Muscle layer of colon (tissue), 2 donors: ENCODE results near the gene SLC6A8.

Experiments used
- H3K27ac ChIP-seq: one replicate; pipeline ENCODE4 v1.7.0; 2013; ENCODE audit warnings: low read depth, mild to moderate bottlenecking, low read length, moderate library complexity
- H3K27me3 ChIP-seq, 2 donors: one replicate each; pipeline ENCODE4 v1.7.0; 2013; ENCODE audit warnings: low read length in 2 of 2, mild to moderate bottlenecking in 2 of 2; ENCODE audit not compliant: insufficient read depth in 2 of 2, control insufficient read depth in 1 of 2
- H3K36me3 ChIP-seq: one replicate; pipeline ENCODE4 v1.7.0; 2013; ENCODE audit warnings: mild to moderate bottlenecking, low read length; ENCODE audit not compliant: insufficient read depth
- H3K4me1 ChIP-seq: one replicate; pipeline ENCODE4 v1.7.0; 2013; ENCODE audit warnings: mild to moderate bottlenecking, low read length; ENCODE audit not compliant: insufficient read depth
- H3K4me3 ChIP-seq, 2 donors: one replicate each; pipeline ENCODE4 v1.7.0; 2013; ENCODE audit warnings: low read length in 2 of 2, low read depth in 1 of 2, mild to moderate bottlenecking in 1 of 2, moderate library complexity in 1 of 2
- H3K9ac ChIP-seq: one replicate; pipeline ENCODE4 v1.7.0; 2013; ENCODE audit warnings: low read length
- H3K9me3 ChIP-seq: one replicate; pipeline ENCODE4 v1.7.0; 2013; ENCODE audit warnings: mild to moderate bottlenecking, low read length
- donor health status: abdominal sarcoma.
- donor health status: Adenocarcinoma of cecum.

Gene SLC6A8

DNA sequence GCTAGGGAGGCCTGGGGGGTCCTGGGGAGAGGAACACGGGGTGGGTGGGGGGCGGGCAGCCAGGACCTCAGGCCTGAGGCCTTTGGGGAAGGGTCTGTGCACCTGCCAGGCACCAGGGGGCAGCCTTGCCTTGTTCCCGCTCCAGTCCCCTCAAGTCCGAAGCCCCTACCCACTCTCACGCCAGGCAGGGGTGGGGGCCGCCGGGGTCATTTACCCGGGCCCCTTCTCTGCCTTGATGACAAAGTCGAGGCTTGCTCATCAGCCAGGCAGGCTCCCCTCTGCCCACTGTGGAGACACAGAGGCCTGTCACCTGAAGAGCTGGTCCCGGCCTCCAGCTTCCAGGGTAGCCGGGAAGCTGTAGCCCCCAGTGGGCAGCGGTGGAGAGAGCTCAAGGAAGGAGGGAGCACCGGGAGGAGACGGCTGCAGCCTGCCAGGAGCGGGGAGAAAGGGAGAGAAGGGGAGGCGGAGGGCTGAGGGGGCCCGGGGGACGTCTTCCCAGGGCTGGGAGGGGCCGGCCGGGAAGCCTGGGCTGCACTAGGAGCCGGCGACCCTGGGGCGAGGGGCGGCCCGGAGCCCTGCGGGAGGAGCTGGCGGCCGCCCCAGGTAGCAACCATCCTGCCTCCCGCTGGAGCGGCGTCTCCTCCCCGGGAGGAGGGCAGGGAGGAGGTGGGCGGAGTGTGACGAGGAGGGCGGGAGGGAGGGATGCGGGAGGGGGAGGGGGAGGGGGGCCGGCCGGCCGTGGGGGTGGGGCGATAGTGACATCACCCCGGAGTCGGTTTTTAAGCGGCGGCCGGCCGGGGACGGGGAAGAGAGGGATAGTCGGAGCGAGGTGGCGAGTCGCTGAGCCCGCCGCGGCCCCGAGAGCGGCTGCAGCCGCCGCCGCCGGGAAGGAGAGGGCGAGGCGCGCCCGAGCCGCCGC lies at the start of gene SLC6A8:
TSS of gene SLC6A8 (plus strand) at position 806 of the 919 bp plus-strand sequence. CDS start 649 bp downstream, outside the sequence.
- H3K4me3 ChIP-seq, result no peak within 1 kb of the TSS
- H3K9ac ChIP-seq, result no peak within 1 kb of the TSS
- peaks cover 10% of the 10 kb centered on the region for H3K4me1 ChIP-seq
- peaks cover 0 to 18% of the 10 kb centered on the region in 2 donors for H3K27me3 ChIP-seq
- H3K27ac ChIP-seq, result no peak within 1 kb of the TSS
- no peaks in the 10 kb centered on the region for H3K9me3 ChIP-seq
- H3K36me3 ChIP-seq, result no peaks in the 10 kb centered on the region

DNA sequence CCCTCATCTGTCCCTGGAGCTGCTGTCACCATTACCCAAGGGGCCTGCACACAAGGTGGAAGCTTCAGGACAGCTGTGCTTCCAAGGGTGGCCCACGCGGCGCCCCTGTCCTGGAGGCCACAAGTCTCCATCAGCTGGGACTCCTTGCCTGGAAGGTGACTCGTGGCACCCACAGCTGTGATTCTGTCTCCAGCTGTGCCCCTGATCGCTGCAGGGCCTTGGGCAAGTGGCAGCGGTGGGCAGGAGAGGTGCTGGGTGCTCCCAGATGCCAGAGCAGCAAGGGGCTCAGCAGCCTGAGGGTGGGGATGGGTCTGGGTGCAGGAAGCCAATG lies 49.7 kb upstream of the SLC6A8 start:
- H3K9me3 ChIP-seq, result no peaks in the 10 kb centered on the region
- H3K4me1 ChIP-seq, result no peaks in the 10 kb centered on the region
- H3K27ac ChIP-seq, result no peak overlapping the region
- H3K4me3 ChIP-seq, result no peak overlapping the region
- no peaks in the 10 kb centered on the region for H3K36me3 ChIP-seq
- no peak overlapping the region for H3K9ac ChIP-seq
- H3K27me3 ChIP-seq, result peaks cover 6 to 36% of the 10 kb centered on the region in 2 donors

DNA sequence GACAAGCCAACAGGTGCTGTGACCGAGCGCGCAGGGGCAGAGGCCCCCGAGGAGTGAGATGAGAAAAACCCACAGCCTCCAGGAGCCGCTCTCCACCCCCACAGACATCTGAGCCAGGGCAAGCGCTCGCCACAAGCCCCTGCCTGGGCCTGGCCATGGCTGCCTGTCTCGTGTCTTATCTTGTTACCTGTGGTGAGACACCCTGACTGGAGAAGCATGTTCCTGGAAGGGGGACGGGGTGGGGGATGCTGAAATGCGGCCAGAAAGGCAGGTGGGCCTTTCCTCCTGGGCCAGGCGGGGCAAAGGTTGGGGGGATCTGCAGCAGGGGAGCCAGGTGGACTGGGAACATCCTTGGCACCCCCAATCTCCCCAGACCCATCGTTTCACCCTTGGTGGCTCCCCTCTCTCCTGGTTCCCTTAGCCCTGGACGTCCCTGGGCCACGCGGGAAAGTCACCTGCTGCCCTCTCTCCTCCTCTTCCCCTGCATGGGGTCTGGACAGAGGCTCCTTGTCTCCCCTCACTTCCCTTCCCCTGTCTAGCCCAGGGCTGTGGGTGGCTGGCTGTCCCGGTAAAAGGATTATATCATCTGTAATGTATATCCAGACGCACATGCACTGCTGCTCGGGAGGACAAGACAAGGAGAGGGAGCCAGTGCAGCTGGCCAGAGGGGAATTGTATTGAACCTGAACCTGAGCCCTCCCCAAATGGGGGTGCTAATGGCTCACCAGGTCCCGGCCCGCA lies 49.1 kb upstream of the SLC6A8 start:
- Histone ChIP-seq H3K4me1 (no peaks in the 10 kb centered on the region), H3K36me3 (no peaks in the 10 kb centered on the region)

DNA sequence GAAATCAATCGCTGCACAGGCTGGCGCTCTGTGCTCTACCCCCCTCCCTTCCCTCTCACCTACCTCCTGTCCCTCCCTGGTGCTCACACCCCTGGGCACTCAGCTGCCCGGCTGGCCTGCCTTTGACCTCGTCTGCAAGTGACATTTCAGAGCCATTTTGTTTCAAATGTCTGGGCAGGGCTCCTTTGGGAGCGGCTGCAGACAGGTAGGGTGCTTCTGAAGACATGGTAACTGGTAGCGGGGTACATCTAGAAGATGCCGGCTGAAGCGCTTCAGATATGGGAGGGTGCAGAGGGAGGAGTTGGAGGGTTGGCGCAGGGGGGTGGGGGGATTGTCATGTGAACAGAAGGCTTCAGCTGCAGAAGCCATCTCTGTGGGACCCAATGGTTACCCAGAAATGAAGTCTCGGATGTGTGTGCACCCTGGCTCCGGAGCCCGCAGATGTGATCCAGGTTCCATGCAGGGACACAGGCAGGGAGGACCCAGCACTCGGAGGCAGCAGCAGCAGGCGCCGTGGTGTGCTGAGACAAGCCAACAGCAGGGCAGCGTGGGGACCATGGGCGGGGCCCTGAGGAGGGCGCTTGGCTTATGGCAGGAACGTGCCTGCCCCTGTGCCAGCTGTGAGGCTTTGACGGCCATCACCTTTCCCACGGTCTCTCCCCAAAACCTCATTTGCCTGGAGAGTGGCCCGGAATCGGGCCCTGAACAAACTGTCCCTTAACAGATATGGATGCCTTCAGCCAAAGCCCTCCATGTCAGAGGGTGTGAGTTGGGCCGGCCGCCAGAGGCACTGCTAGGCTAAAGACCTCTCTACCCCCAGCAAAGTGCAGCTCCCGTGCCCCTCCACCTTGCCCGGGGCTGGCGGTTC lies 48.3 kb upstream of the SLC6A8 start:
- Histone ChIP-seq H3K36me3 (no peaks in the 10 kb centered on the region), H3K9ac (no peak overlapping the region), H3K4me1 (no peaks in the 10 kb centered on the region), H3K4me3 (no peak overlapping the region), H3K27me3 (peaks cover 9 to 47% of the 10 kb centered on the region in 2 donors), H3K9me3 (no peaks in the 10 kb centered on the region), H3K27ac (no peak overlapping the region)

More for the DNA sequence above, 49.1 kb upstream of the SLC6A8 start:
- Histone ChIP-seq H3K27ac (no peak overlapping the region), H3K9me3 (no peaks in the 10 kb centered on the region), H3K9ac (no peak overlapping the region), H3K4me3 (no peak overlapping the region), H3K27me3 (peaks cover 8 to 42% of the 10 kb centered on the region in 2 donors)

DNA sequence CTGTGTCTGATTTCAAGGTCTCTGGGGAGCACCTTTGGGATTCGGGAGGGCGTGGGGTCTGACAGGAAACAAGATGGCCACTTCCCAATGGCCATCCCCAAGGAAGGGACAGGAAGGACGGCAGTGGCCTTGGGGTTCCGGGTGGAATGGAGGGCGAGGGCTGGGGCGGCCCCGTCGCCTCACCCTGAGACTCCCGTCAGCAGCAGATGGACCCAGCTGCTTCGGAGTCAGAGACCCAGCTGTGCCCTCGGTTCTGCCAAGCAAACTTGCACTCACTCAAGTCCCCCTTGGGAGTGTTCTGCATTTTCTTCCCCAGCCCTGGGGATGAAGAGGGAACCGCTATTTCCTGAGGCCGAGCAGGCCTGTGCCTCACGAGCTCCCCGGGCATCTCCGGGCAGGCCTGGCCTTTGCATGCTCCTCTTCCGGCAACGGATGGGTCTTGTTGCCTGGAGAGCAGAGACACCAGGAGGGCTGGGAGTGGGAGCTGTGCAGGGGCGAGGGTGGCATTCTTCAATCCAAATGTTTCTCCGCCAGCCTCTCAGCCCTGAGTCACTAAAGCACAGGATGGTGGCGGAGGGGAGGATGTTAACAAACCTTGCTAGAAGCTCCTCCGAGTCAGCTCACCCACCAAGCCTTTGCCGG lies 47.6 kb upstream of the SLC6A8 start:
- no peaks in the 10 kb centered on the region for H3K36me3 ChIP-seq
- H3K4me1 ChIP-seq, result no peaks in the 10 kb centered on the region
- H3K9ac ChIP-seq, result no peak overlapping the region
- H3K27ac ChIP-seq, result no peak overlapping the region
- H3K27me3 ChIP-seq, result peaks cover 16 to 54% of the 10 kb centered on the region in 2 donors
- H3K4me3 ChIP-seq, result no peak overlapping the region
- H3K9me3 ChIP-seq, result no peaks in the 10 kb centered on the region

- peaks cover 21 to 62% of the 10 kb centered on the region in 2 donors for H3K27me3 ChIP-seq
- H3K27ac ChIP-seq, result no peak overlapping the region
- H3K36me3 ChIP-seq, result no peaks in the 10 kb centered on the region
- H3K9me3 ChIP-seq, result no peaks in the 10 kb centered on the region
- no peak overlapping the region for H3K4me3 ChIP-seq
- H3K4me1 ChIP-seq, result no peaks in the 10 kb centered on the region
- no peak overlapping the region for H3K9ac ChIP-seq
Observed at GRCh38 chrX:153640736-153641575, 46.8 kb upstream of the SLC6A8 start.

DNA sequence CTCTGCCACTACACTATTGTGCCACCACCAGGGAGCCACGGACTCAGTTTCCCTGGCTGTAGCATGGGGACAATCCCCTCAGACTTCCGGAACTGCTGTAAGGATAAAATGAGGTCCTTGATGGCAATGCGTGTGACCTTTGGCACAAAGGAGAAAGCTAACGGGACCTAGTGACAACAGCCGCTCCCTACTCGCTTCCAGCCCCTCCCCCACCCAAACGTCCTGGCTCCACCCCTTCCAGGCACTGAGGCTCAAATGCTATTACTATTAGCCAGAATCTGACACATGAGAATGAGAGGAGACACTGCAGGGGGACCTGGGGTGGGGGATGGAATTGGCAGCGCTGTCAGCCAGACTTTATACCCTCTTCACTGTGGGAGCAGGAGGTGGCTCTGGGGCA lies 46.1 kb upstream of the SLC6A8 start:
- Histone ChIP-seq H3K9me3 (no peaks in the 10 kb centered on the region), H3K9ac (no peak overlapping the region), H3K4me1 (no peaks in the 10 kb centered on the region), H3K27me3 (peaks cover 28 to 66% of the 10 kb centered on the region in 2 donors), H3K36me3 (no peaks in the 10 kb centered on the region), H3K27ac (no peak overlapping the region), H3K4me3 (no peak overlapping the region)

GRCh38 chrX:153642051-153642654 lies 45.6 kb upstream of the SLC6A8 start:
- H3K27me3 ChIP-seq, result peaks cover 31 to 68% of the 10 kb centered on the region in 2 donors
- no peaks in the 10 kb centered on the region for H3K4me1 ChIP-seq
- H3K9ac ChIP-seq, result no peak overlapping the region
- H3K9me3 ChIP-seq, result no peaks in the 10 kb centered on the region
- no peaks in the 10 kb centered on the region for H3K36me3 ChIP-seq
- H3K4me3 ChIP-seq, result no peak overlapping the region
- H3K27ac ChIP-seq, result no peak overlapping the region

- Histone ChIP-seq H3K4me1 (no peaks in the 10 kb centered on the region), H3K9ac (no peak overlapping the region), H3K27ac (no peak overlapping the region), H3K9me3 (no peaks in the 10 kb centered on the region), H3K4me3 (no peak overlapping the region), H3K36me3 (no peaks in the 10 kb centered on the region), H3K27me3 (peaks cover 31 to 75% of the 10 kb centered on the region in 2 donors)
Observed at GRCh38 chrX:153642655-153643430, 44.9 kb upstream of the SLC6A8 start.
